Endothelial cell of umbilical vein (primary cell): ENCODE data around the gene DERL3. TPM values are rescaled to one million over a fixed set of nuclear protein-coding genes. Genes with fewer than 3 reads are reported as not detected.

Source experiments
- BruUV-seq: library from RNA; stranded (reverse); fragments of 400-500 nt; replicated peaks from 2 replicates; lab custom pipeline; 2021; lab: Mats Ljungman, UMichigan
- CTCF ChIA-PET: fragments of 300-600, 350-600 bp; sonication (Branson Sonifier 250); formaldehyde crosslinking; loops from one replicate; lab custom pipeline; 2021; ENCODE audit warnings: antibody characterized with exemption, inconsistent platforms; lab: Charles Lee
- POLR2A ChIA-PET: fragments of 300-600, 350-600 bp; sonication (Branson Sonifier 250); formaldehyde crosslinking; loops from one replicate; lab custom pipeline; 2021; ENCODE audit warnings: antibody characterized with exemption, inconsistent platforms; lab: Charles Lee
- DNase-seq: peaks from one replicate; pipeline ENCODE4 v3.0.0-alpha.2; 2011; ENCODE audit warnings: low read depth, low spot score
- FAIRE-seq: peaks from 2 replicates; lab custom pipeline; 2011; peaks lifted over from hg19 to GRCh38; lab: Jason Lieb, UNC
- H2AFZ ChIP-seq: 2 replicates; pipeline ENCODE4 v1.6.0; 2012; ENCODE audit warnings: low read depth, low read length, control low read depth, inconsistent platforms
- H3K27ac ChIP-seq: 2 replicates; pipeline ENCODE4 v1.5.1; 2011; ENCODE audit warnings: low read depth, mild to moderate bottlenecking, control low read depth, low read length, moderate library complexity; ENCODE audit not compliant: insufficient read depth
- H3K27me3 ChIP-seq, 2 experiments: 2 replicates each; pipeline versions ENCODE4 v1.6.0 to v1.6.1; 2011; ENCODE audit warnings: low read length in 2 of 2, mixed read lengths in 1 of 2; ENCODE audit not compliant: control insufficient read depth in 2 of 2, insufficient read depth in 2 of 2
- H3K36me3 ChIP-seq, 2 experiments: 2 replicates in 1 of 2; 3 replicates in 1 of 2; pipeline ENCODE4 v1.5.1; 2011; ENCODE audit warnings: low read length in 2 of 2, mild to moderate bottlenecking in 1 of 2, moderate library complexity in 1 of 2; ENCODE audit not compliant: control insufficient read depth in 2 of 2, insufficient read depth in 2 of 2; ENCODE audit errors: extremely low read depth in 1 of 2
- H3K4me1 ChIP-seq: 3 replicates; pipeline ENCODE4 v1.5.1; 2011; ENCODE audit warnings: mild to moderate bottlenecking, low read length; ENCODE audit not compliant: control insufficient read depth, insufficient read depth; ENCODE audit errors: extremely low read depth
- H3K4me2 ChIP-seq: 2 replicates; pipeline ENCODE4 v1.6.1; 2011; ENCODE audit warnings: low read length, control low read depth, mixed read lengths; ENCODE audit not compliant: insufficient read depth
- H3K4me3 ChIP-seq, 3 experiments: fragments of 200-600 bp in 1 of 3; sonication (generic), shearing (Covaris generic) in 1 of 3; replicated peaks in 1 of 3; 2 replicates each; pipeline ENCODE4 v1.5.1; 2011 to 2016; ENCODE audit warnings: control low read depth in 3 of 3, low read length in 3 of 3, mild to moderate bottlenecking in 2 of 3, inconsistent platforms in 1 of 3, low read depth in 1 of 3, moderate library complexity in 1 of 3; ENCODE audit not compliant: insufficient read depth in 1 of 3
- H3K79me2 ChIP-seq: 2 replicates; pipeline ENCODE4 v1.6.0; 2012; ENCODE audit warnings: low read length, inconsistent platforms; ENCODE audit not compliant: control insufficient read depth, insufficient read depth
- H3K9ac ChIP-seq: replicated peaks from 2 replicates; pipeline ENCODE3; 2011; ENCODE audit warnings: low read length, control low read depth; ENCODE audit not compliant: insufficient read depth; ENCODE audit errors: extremely low read depth
- H3K9me1 ChIP-seq: replicated peaks from 3 replicates; pipeline ENCODE4 v1.6.0; 2011; ENCODE audit warnings: mild to moderate bottlenecking, low read length; ENCODE audit not compliant: control insufficient read depth, insufficient read depth; ENCODE audit errors: extremely low read depth
- H3K9me3 ChIP-seq: replicated peaks from 2 replicates; pipeline ENCODE4 v1.5.1; 2012; ENCODE audit warnings: low read length, inconsistent platforms; ENCODE audit not compliant: control insufficient read depth, insufficient read depth
- H4K20me1 ChIP-seq: replicated peaks from 2 replicates; pipeline ENCODE3; 2011; ENCODE audit warnings: mild to moderate bottlenecking, low read length; ENCODE audit not compliant: control insufficient read depth, insufficient read depth; ENCODE audit errors: extremely low read depth
- CTCF ChIP-seq, 2 donors: IDR thresholded peaks; 1 replicate in 1 of 2; 2 replicates in 1 of 2; pipeline ENCODE4 v1.5.1; 2011; ENCODE audit warnings: low read length in 2 of 2, mild to moderate bottlenecking in 2 of 2, moderate library complexity in 2 of 2, control low read depth in 1 of 2, inconsistent platforms in 1 of 2, low read depth in 1 of 2; ENCODE audit not compliant: insufficient read depth in 1 of 2; ENCODE audit errors: extremely low read depth in 1 of 2
- EZH2 ChIP-seq: IDR thresholded peaks from 2 replicates; pipeline ENCODE4 v1.6.1; 2012; ENCODE audit warnings: borderline replicate concordance, low read depth, mild to moderate bottlenecking, moderate library complexity, low read length, inconsistent platforms; ENCODE audit not compliant: severe bottlenecking
- FOS ChIP-seq: IDR thresholded peaks from 2 replicates; pipeline ENCODE4 v1.6.1; 2011; ENCODE audit warnings: mild to moderate bottlenecking, low read length, moderate library complexity, borderline replicate concordance; ENCODE audit not compliant: insufficient read depth
- GATA2 ChIP-seq: IDR thresholded peaks from 2 replicates; pipeline ENCODE4 v1.7.0; 2011; ENCODE audit warnings: low read depth, mild to moderate bottlenecking, moderate library complexity, mixed read lengths, low read length; ENCODE audit not compliant: insufficient read length, insufficient read depth
- JUN ChIP-seq: IDR thresholded peaks from 2 replicates; pipeline ENCODE4 v1.6.1; 2011; ENCODE audit warnings: borderline replicate concordance, low read depth; ENCODE audit not compliant: insufficient read length, insufficient read depth
- MYC ChIP-seq: IDR thresholded peaks from one replicate; pipeline ENCODE4 v1.6.1; 2011; ENCODE audit warnings: mild to moderate bottlenecking, low read depth, low read length
- POLR2A ChIP-seq: IDR thresholded peaks from 2 replicates; pipeline ENCODE4 v1.6.1; 2012; ENCODE audit warnings: low read depth, mild to moderate bottlenecking, control low read depth, low read length
- POLR2AphosphoS5 ChIP-seq: IDR thresholded peaks from 2 replicates; pipeline ENCODE4 v1.6.1; 2012; ENCODE audit warnings: low read depth, mild to moderate bottlenecking, control low read depth, low read length, moderate library complexity; ENCODE audit not compliant: insufficient read depth
- dilution Hi-C: fragments of 300-500 bp; cut with MboI; formaldehyde crosslinking; loops from one replicate; pipeline ENCODE4 v1.15.0; 2019; ENCODE audit warnings: low sequenced_read_pairs; ENCODE audit not compliant: extremely low pct_ligation_motif_present
- intact Hi-C: fragments of 100-400 bp; cut with micrococcal nuclease; formaldehyde crosslinking; loops from one replicate; pipeline ENCODE4 v1.10.0; 2022
- polyA plus RNA-seq, 4 experiments: library from polyadenylated mRNA; depleted of rRNA in 3 of 4; stranded (reverse) in 3 of 4; unstranded in 1 of 4; fragments of >200 nt; gene quantifications; 2 replicates each; pipeline versions ENCODE4 v1.2.1 to v1.2.3, GENCODE V29; 2011 to 2012; ENCODE audit warnings: missing spikeins in 1 of 4
- total RNA-seq: library from RNA; stranded (reverse); gene quantifications from 2 replicates; pipeline ENCODE4 v1.2.3, GENCODE V29; 2021
- TF ChIP-seq, protein P1 (sequence below): IDR thresholded peaks from 2 replicates; pipeline ENCODE4 v1.6.1; 2011; ENCODE audit not compliant: insufficient read depth, insufficient read length

Gene DERL3
- total and polyA plus RNA-seq, 2 donors (not counting 3 experiments of a cell fraction or from before 2014, with no cell fraction given): 3.4 to 3.8 TPM

DNA sequence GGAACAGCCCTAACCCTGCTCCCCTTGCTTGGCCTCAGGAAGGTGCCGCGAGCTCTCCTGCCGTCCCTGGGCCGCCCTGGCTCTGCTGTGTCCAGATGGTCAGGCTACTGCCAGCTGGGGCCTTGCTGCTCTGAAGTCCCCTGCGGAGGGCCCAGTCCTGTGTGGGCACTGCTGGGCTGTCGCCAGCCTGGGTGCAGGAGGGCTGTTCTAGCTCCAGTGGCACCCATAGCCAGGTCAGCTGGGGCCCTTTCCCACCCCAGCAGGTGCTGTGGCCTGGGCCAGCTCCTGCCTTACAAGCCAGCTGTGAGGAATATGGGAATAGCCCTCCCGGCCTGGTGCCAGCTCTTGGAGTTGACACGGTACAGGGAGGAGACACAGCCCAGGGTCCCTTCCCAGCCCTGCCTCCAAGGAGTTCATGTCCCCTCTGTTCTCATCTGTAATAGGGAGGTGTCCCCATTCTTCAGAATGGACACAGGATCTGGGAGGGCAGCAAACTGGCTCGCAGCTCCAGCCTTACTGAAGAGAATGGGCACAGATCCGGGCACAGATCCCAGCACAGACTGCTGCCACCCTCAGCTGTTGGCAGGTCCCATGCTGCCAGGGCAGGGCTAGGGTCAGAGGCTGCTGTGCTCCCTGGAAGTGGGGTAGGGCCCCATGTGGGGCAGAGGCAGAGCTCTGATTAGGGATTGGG lies 3.9 kb downstream of the DERL3 start:
- no TSS peak for BruUV-seq
- CTCF ChIA-PET: interaction anchor here (1.0 to 2.1 kb wide), 3 partner anchors 11 to 64 kb away, joined by 3 to 14 read pairs (median 5); no protein-coding TSS in a partner anchor
- no peak for TF ChIP-seq POLR2A
- TF ChIP-seq CTCF (IDR thresholded peaks at IDR 0.05; ENCODE audit: extremely low read depth in 1 of 2, insufficient read depth in 1 of 2, low read depth in 1 of 2, low read length in 2 of 2): no peak
- TF ChIP-seq MYC: no peak
- TF ChIP-seq EZH2: no peak
- TF ChIP-seq, protein P1, sequence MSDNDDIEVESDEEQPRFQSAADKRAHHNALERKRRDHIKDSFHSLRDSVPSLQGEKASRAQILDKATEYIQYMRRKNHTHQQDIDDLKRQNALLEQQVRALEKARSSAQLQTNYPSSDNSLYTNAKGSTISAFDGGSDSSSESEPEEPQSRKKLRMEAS: no peak
- no peak for TF ChIP-seq FOS
- no peak for TF ChIP-seq JUN
- no peak for TF ChIP-seq GATA2
- TF ChIP-seq POLR2AphosphoS5: no peak
- Histone ChIP-seq H3K9ac (no peak overlapping the region), H3K27ac (no peak overlapping the region), H3K9me1 (no peaks in the 10 kb centered on the region), H3K36me3 (peaks cover 12 to 38% of the 10 kb centered on the region in 2 experiments), H3K4me1 (peaks cover 2% of the 10 kb centered on the region), H4K20me1 (no peaks in the 10 kb centered on the region), H3K27me3 (no peaks in the 10 kb centered on the region), H3K4me3 (no peak overlapping the region), H2AFZ (no peak overlapping the region), H3K9me3 (no peaks in the 10 kb centered on the region), H3K4me2 (no peak overlapping the region), H3K79me2 (no peaks in the 10 kb centered on the region)
- intact Hi-C loops: loop anchor here (5.0 kb wide), 1 partner anchor 48 kb away; the partner anchor contains the start of gene SMARCB1
- POLR2A ChIA-PET: no interaction called here
- no peak for DNase-seq
- dilution Hi-C loops: no loop called here
- no peak for FAIRE-seq
